H1 (cell line): ENCODE measurements around the gene ERP29.

Experiments used
- CHD2 ChIP-seq: IDR thresholded peaks from 2 replicates; pipeline ENCODE4 v1.6.1; 2012; ENCODE audit warnings: low read length, improper control_type of control experiment
- POLR2A ChIP-seq, 2 experiments: IDR thresholded peaks; 1 replicate in 1 of 2; 2 replicates in 1 of 2; pipeline ENCODE4 v1.6.1; 2011; ENCODE audit warnings: low read depth in 2 of 2, low read length in 2 of 2, mild to moderate bottlenecking in 2 of 2; ENCODE audit errors: control extremely low read depth in 1 of 2
- TF ChIP-seq, protein P1 (sequence below): IDR thresholded peaks from 2 replicates; pipeline ENCODE4 v1.6.1; 2011; ENCODE audit warnings: low read depth, mild to moderate bottlenecking, low read length; ENCODE audit not compliant: insufficient read depth
- TF ChIP-seq, protein P2 (sequence below): IDR thresholded peaks from 2 replicates; pipeline ENCODE4 v1.6.1; 2012; ENCODE audit warnings: low read length, inconsistent platforms
- TF ChIP-seq, protein P3 (sequence below), 3 experiments: IDR thresholded peaks; 1 replicate in 2 of 3; 2 replicates in 1 of 3; pipeline versions ENCODE4 v1.5.1 to v1.6.1; 2011; ENCODE audit warnings: low read length in 3 of 3, mild to moderate bottlenecking in 3 of 3, inconsistent platforms in 2 of 3, low read depth in 1 of 3, moderate library complexity in 1 of 3; ENCODE audit not compliant: insufficient read depth in 1 of 3; ENCODE audit errors: control extremely low read depth in 1 of 3

DNA sequence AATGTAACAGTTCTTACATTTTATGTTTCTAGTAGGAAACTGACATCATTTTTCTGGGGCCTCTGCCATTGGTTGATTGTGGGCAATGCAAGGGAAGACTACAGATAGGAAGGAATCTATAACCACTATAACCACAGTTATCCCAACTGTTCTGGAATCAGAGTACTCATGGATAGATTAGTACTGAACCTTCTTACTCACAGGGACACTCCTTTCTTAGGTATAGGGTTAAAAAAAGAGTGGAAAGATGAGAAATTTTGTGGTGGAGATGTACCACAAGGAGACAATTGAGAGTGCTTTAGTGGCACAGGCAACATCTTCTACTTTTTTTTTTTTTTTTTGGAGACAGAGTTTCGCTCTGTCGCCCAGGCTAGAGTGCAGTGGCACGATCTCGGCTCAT, 21.3 kb upstream of the ERP29 start:
- TF ChIP-seq, protein P1, sequence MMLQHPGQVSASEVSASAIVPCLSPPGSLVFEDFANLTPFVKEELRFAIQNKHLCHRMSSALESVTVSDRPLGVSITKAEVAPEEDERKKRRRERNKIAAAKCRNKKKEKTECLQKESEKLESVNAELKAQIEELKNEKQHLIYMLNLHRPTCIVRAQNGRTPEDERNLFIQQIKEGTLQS, result no peak
- no peak for TF ChIP-seq POLR2A (IDR thresholded peaks at IDR 0.05; ENCODE audit: control extremely low read depth in 1 of 2, low read depth in 2 of 2, low read length in 2 of 2)
- TF ChIP-seq, protein P2, sequence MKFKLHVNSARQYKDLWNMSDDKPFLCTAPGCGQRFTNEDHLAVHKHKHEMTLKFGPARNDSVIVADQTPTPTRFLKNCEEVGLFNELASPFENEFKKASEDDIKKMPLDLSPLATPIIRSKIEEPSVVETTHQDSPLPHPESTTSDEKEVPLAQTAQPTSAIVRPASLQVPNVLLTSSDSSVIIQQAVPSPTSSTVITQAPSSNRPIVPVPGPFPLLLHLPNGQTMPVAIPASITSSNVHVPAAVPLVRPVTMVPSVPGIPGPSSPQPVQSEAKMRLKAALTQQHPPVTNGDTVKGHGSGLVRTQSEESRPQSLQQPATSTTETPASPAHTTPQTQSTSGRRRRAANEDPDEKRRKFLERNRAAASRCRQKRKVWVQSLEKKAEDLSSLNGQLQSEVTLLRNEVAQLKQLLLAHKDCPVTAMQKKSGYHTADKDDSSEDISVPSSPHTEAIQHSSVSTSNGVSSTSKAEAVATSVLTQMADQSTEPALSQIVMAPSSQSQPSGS, result no peak
- TF ChIP-seq, protein P3, sequence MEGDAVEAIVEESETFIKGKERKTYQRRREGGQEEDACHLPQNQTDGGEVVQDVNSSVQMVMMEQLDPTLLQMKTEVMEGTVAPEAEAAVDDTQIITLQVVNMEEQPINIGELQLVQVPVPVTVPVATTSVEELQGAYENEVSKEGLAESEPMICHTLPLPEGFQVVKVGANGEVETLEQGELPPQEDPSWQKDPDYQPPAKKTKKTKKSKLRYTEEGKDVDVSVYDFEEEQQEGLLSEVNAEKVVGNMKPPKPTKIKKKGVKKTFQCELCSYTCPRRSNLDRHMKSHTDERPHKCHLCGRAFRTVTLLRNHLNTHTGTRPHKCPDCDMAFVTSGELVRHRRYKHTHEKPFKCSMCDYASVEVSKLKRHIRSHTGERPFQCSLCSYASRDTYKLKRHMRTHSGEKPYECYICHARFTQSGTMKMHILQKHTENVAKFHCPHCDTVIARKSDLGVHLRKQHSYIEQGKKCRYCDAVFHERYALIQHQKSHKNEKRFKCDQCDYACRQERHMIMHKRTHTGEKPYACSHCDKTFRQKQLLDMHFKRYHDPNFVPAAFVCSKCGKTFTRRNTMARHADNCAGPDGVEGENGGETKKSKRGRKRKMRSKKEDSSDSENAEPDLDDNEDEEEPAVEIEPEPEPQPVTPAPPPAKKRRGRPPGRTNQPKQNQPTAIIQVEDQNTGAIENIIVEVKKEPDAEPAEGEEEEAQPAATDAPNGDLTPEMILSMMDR (IDR thresholded peaks at IDR 0.05; ENCODE audit: control extremely low read depth in 1 of 3, insufficient read depth in 1 of 3, low read depth in 1 of 3, low read length in 3 of 3), result no peak
- no peak for TF ChIP-seq CHD2
